ENCODE data around the gene ISOC2. TPM values are rescaled to one million over a fixed set of nuclear protein-coding genes. Genes with fewer than 3 reads are reported as not detected.
"Not testable (repeated sequence)": the region's sequence is repeated elsewhere in the genome, so short reads cannot be mapped to it uniquely, and the experiment has no call there.

ISOC2 gene
- total and polyA plus RNA-seq, 9 donors: 1.4 to 39.4 (median 31.7) TPM

DNA sequence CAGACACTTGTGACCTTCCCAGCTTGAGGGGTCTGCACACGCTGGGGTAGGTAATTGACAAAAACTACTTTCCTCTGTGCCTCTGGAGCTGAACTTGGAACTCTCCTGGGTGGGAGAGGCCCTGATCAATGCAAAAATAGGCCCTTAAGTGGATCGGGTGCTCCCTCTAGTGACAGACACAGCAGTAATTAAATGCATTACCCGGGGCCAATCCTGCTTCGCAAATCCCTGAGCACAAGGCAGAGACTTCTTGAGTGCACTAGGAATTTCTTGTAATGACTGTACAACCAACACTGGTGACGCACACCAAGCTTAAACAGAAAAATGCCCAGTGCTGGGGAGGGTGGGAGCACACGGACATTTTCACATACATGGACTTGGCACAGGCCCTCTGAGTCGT lies 43.3 kb downstream of the ISOC2 start:
- TF ChIP-seq POLR2A (IDR thresholded peaks at IDR 0.05): no peak
- TF ChIP-seq, protein P1, sequence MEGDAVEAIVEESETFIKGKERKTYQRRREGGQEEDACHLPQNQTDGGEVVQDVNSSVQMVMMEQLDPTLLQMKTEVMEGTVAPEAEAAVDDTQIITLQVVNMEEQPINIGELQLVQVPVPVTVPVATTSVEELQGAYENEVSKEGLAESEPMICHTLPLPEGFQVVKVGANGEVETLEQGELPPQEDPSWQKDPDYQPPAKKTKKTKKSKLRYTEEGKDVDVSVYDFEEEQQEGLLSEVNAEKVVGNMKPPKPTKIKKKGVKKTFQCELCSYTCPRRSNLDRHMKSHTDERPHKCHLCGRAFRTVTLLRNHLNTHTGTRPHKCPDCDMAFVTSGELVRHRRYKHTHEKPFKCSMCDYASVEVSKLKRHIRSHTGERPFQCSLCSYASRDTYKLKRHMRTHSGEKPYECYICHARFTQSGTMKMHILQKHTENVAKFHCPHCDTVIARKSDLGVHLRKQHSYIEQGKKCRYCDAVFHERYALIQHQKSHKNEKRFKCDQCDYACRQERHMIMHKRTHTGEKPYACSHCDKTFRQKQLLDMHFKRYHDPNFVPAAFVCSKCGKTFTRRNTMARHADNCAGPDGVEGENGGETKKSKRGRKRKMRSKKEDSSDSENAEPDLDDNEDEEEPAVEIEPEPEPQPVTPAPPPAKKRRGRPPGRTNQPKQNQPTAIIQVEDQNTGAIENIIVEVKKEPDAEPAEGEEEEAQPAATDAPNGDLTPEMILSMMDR (IDR thresholded peaks at IDR 0.05): peak; percentile 21 to 53 (median 29)
- peak in 2 of 5 donors; percentile 31 to 53 for DNase-seq
- no peak overlapping the region for H3K4me3 ChIP-seq
- no peaks in the 10 kb centered on the region for H3K9me3 ChIP-seq
- no peaks in the 10 kb centered on the region for H3K4me1 ChIP-seq (ENCODE audit: insufficient read depth)
- WGBS, 3 donors: 8 to 11% (median 10%) methylated on average over 7 of the region's 7 CpGs
- H3K27ac ChIP-seq: no peak overlapping the region
- intact Hi-C loops (cut with DNase I): loop anchor here in 2 of 4 donors (5.0 to 10.0 kb wide), 4 partner anchors 87 to 943 kb away; partner anchors contain the start of genes BRSK1 (in 1 of the 2), CDC42EP5 (in 1 of the 2) and HSPBP1 (in 1 of the 2)
- H3K36me3 ChIP-seq: no peaks in the 10 kb centered on the region
- no peaks in the 10 kb centered on the region for H3K27me3 ChIP-seq

DNA sequence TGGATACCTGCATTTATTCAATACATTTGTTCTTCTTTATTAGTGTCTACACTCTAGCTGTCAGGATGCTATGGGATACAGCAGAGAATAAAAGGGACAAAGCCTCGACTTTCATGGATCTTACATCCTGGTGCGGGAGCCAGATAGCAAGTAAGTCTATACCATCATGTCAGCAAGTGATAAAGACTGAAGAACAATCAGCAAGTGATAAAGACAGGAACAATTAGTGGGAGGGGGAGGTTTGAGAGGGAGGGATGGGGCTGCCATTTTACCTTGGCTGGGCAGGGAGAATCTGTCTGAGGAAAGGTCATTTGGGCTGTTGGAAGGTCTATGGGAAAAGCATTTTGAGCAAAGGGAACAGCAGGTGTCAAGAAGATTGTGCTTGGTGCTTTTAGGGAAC lies 51.3 kb downstream of the ISOC2 start:
- Histone ChIP-seq H3K27ac (no peak overlapping the region), H3K27me3 (no peaks in the 10 kb centered on the region), H3K4me1 (ENCODE audit: insufficient read depth) (peaks cover 8% of the 10 kb centered on the region), H3K9me3 (no peaks in the 10 kb centered on the region), H3K36me3 (no peaks in the 10 kb centered on the region), H3K4me3 (no peak overlapping the region)
- 93 to 96% (median 96%) methylated on average over 2 of the region's 2 CpGs for WGBS, 3 donors
- intact Hi-C loops (cut with DNase I): loop anchor here in 2 of 4 donors (10.0 kb wide), 3 partner anchors 95 to 935 kb away; partner anchors contain the start of genes BRSK1 (in 1 of the 2), CDC42EP5 (in 1 of the 2) and HSPBP1 (in 1 of the 2)
- DNase-seq: no peak
- no peak for TF ChIP-seq EP300 (IDR thresholded peaks at IDR 0.05)
- no peak for TF ChIP-seq POLR2A (IDR thresholded peaks at IDR 0.05)
- TF ChIP-seq, protein P1 (IDR thresholded peaks at IDR 0.05): no peak

DNA sequence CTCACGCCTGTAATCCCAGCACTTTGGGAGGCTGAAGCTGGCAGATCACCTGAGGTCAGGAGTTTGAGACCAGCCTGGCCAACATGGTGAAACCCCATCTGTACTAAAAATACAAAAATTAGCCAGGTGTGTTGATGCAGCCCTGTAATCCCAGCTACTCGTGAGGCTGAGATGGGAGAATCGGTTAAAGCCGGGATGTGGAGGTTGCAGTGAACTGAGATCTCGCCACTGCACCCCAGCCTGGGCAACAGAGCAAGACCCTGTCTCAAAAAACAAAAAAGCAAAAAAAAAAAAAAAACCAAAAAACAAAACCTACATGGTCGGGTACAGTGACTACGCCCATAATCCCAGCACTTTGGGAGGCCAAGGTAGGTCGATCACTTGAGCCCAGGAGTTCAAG lies 52.3 kb downstream of the ISOC2 start:
- intact Hi-C loops (cut with DNase I); H3K27ac ChIP-seq: not testable (repeated sequence)

DNA sequence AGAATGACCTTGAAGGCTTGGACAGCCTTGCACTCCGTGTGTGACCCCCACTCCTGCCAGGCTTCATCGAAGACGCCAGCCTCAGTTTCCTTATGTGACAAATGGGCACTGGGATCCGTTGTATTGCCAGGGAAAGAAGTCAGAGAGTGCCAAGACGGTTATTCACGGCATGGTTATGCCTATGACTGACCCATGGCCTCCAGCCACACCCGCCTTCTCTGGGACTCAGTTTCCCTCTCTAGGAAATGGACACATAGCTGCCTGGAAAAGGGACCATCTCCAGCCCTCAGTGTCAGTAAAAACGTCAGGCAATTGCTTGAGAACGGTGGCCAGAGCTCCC lies 52.9 kb downstream of the ISOC2 start:
- H3K36me3 ChIP-seq: no peaks in the 10 kb centered on the region
- TF ChIP-seq, protein P1 (IDR thresholded peaks at IDR 0.05): no peak
- TF ChIP-seq EP300 (IDR thresholded peaks at IDR 0.05) (no peak), POLR2A (IDR thresholded peaks at IDR 0.05) (no peak)
- 40 to 47% (median 41%) methylated on average over 9 of the region's 9 CpGs for WGBS, 3 donors
- H3K9me3 ChIP-seq: no peaks in the 10 kb centered on the region
- H3K27me3 ChIP-seq: no peaks in the 10 kb centered on the region
- H3K4me1 ChIP-seq (ENCODE audit: insufficient read depth): peaks cover 8% of the 10 kb centered on the region
- H3K27ac ChIP-seq: peak overlapping the region; percentile 57 to 98
- H3K4me3 ChIP-seq: peak overlapping the region; percentile 35
- no peak for DNase-seq
- intact Hi-C loops (cut with DNase I): no loop called here

More for the DNA sequence above, 52.3 kb downstream of the ISOC2 start:
- not testable (repeated sequence) for H3K27me3 ChIP-seq; H3K36me3 ChIP-seq; H3K4me1 ChIP-seq (ENCODE audit: insufficient read depth); H3K4me3 ChIP-seq; DNase-seq; H3K9me3 ChIP-seq
- WGBS, 3 donors: 93 to 96% (median 95%) methylated on average over 8 of the region's 8 CpGs

DNA sequence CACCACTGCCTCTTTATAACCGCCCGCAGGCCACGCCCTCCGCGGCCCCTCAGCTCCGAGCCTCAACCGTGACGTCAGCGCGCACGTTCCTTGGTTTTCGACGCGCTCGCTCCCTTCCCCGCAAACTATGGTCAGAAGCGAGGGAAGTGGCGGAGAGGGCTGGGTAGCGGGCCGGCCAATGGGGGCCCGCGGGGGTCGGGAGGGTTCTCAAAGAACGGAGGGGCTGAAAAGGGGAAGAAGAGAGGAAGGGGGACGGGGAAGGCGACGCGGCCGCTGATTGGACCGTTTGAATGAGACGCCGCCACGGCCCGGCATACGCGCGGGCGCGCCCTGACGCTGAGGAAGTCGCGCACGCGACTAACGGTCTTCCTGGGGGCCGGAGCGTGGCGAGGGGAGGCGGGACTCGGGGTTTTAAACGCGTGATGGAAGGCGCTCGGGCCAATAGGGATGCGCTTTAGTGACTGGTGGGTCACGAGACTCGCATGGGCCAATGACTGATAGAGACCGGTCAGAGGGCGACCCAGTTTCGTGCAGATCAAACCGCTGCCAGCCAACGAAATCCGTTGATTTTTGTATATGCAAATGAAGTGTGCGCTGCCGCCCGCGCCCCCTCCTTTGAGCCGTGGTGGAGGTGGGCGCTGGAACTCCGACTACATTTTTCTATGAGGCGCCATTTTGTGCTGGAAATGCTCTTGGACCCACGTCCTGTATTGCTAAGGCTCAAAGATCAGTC lies 53.5 kb downstream of the ISOC2 start:
- H3K9me3 ChIP-seq: no peaks in the 10 kb centered on the region
- TF ChIP-seq, protein P1 (IDR thresholded peaks at IDR 0.05): no peak
- TF ChIP-seq EP300 (IDR thresholded peaks at IDR 0.05): peak; percentile 36
- H3K4me1 ChIP-seq (ENCODE audit: insufficient read depth): peaks cover 8% of the 10 kb centered on the region
- H3K27me3 ChIP-seq: no peaks in the 10 kb centered on the region
- no peaks in the 10 kb centered on the region for H3K36me3 ChIP-seq
- DNase-seq: peak; percentile 96 to 98 (median 97)
- intact Hi-C loops (cut with DNase I): no loop called here
- WGBS, 3 donors: 0 to 1% (median 1%) methylated on average over 72 of the region's 72 CpGs
- peak overlapping the region; percentile 93 to 98 for H3K27ac ChIP-seq
- H3K4me3 ChIP-seq: peak overlapping the region; percentile 98
